ENCODE data around the gene KCNQ4. TPM values are rescaled to one million over a fixed set of nuclear protein-coding genes. Genes with fewer than 3 reads are reported as not detected.

Gene KCNQ4
- polyA plus RNA-seq, 1 donor from 2014 or later: not detected

GRCh38 chr1:40740997-40741736 is 42.4 kb upstream of the KCNQ4 start:
- peaks cover 13% of the 10 kb centered on the region for H3K79me2 ChIP-seq (replicated peaks; ENCODE audit: insufficient read depth, low read length)
- no peaks in the 10 kb centered on the region for H3F3A ChIP-seq (ENCODE audit: insufficient read depth, low read length, poor library complexity, severe bottlenecking)
- H3K9me2 ChIP-seq (ENCODE audit: insufficient read depth, low read length): no peaks in the 10 kb centered on the region
- no peak overlapping the region for H3K4me3 ChIP-seq (ENCODE audit: low read length)
- TF ChIP-seq TAF1 (IDR thresholded peaks at IDR 0.05; ENCODE audit: low read depth) (no peak), CTCF (IDR thresholded peaks at IDR 0.05; ENCODE audit: poor library complexity, severe bottlenecking) (no peak), EZH2 (IDR thresholded peaks at IDR 0.05; ENCODE audit: borderline replicate concordance, insufficient read depth, low read length, poor library complexity, severe bottlenecking) (no peak), RAD21 (conservative IDR thresholded peaks at IDR 0.05) (no peak), MXI1 (conservative IDR thresholded peaks at IDR 0.05; ENCODE audit: poor library complexity, severe bottlenecking) (no peak), EP300 (conservative IDR thresholded peaks at IDR 0.05; ENCODE audit: poor library complexity, severe bottlenecking) (no peak), SMC3 (conservative IDR thresholded peaks at IDR 0.05; ENCODE audit: poor library complexity) (no peak), POLR2AphosphoS5 (IDR thresholded peaks at IDR 0.05) (no peak), REST (IDR thresholded peaks at IDR 0.05; ENCODE audit: borderline replicate concordance) (no peak)
- no peaks in the 10 kb centered on the region for H3K9me3 ChIP-seq (ENCODE audit: low read length)
- no peak overlapping the region for H3K27ac ChIP-seq (ENCODE audit: low read length)
- no peak overlapping the region for H3K9ac ChIP-seq (ENCODE audit: low read length)
- no peak overlapping the region for H3K4me2 ChIP-seq (ENCODE audit: low read length)
- no peaks in the 10 kb centered on the region for H4K20me1 ChIP-seq (ENCODE audit: insufficient read depth)
- H3K27me3 ChIP-seq (ENCODE audit: insufficient read depth, low read depth, low read length): no peaks in the 10 kb centered on the region
- peaks cover 16% of the 10 kb centered on the region for H3K36me3 ChIP-seq (ENCODE audit: insufficient read depth, low read length)
- H2AFZ ChIP-seq (ENCODE audit: low read depth, low read length): no peak overlapping the region

- H3K79me2 ChIP-seq (replicated peaks; ENCODE audit: insufficient read depth, low read length): peaks cover 13% of the 10 kb centered on the region
- TF ChIP-seq CTCF (IDR thresholded peaks at IDR 0.05; ENCODE audit: poor library complexity, severe bottlenecking) (no peak), POLR2AphosphoS5 (IDR thresholded peaks at IDR 0.05) (no peak), MXI1 (conservative IDR thresholded peaks at IDR 0.05; ENCODE audit: poor library complexity, severe bottlenecking) (no peak), EP300 (conservative IDR thresholded peaks at IDR 0.05; ENCODE audit: poor library complexity, severe bottlenecking) (no peak), REST (IDR thresholded peaks at IDR 0.05; ENCODE audit: borderline replicate concordance) (no peak), TAF1 (IDR thresholded peaks at IDR 0.05; ENCODE audit: low read depth) (no peak), EZH2 (IDR thresholded peaks at IDR 0.05; ENCODE audit: borderline replicate concordance, insufficient read depth, low read length, poor library complexity, severe bottlenecking) (no peak), RAD21 (conservative IDR thresholded peaks at IDR 0.05) (no peak), SMC3 (conservative IDR thresholded peaks at IDR 0.05; ENCODE audit: poor library complexity) (no peak)
- H3K9me2 ChIP-seq (ENCODE audit: insufficient read depth, low read length): no peaks in the 10 kb centered on the region
- no peaks in the 10 kb centered on the region for H3F3A ChIP-seq (ENCODE audit: insufficient read depth, low read length, poor library complexity, severe bottlenecking)
- H4K20me1 ChIP-seq (ENCODE audit: insufficient read depth): no peaks in the 10 kb centered on the region
- no peaks in the 10 kb centered on the region for H3K9me3 ChIP-seq (ENCODE audit: low read length)
- H2AFZ ChIP-seq (ENCODE audit: low read depth, low read length): no peak overlapping the region
- H3K27me3 ChIP-seq (ENCODE audit: insufficient read depth, low read depth, low read length): no peaks in the 10 kb centered on the region
- no peak overlapping the region for H3K4me3 ChIP-seq (ENCODE audit: low read length)
- H3K9ac ChIP-seq (ENCODE audit: low read length): no peak overlapping the region
- H3K36me3 ChIP-seq (ENCODE audit: insufficient read depth, low read length): peaks cover 16% of the 10 kb centered on the region
- H3K27ac ChIP-seq (ENCODE audit: low read length): no peak overlapping the region
- H3K4me2 ChIP-seq (ENCODE audit: low read length): no peak overlapping the region
Measured at GRCh38 chr1:40742363-40743061, 41.1 kb upstream of the KCNQ4 start.
